HepG2 (cell line): Measurements from ENCODE around the gene ACCS. TPM values are rescaled to one million over a fixed set of nuclear protein-coding genes. Genes with fewer than 3 reads are reported as not detected.

Experiments used
- ATAC-seq: fragments of 200-7000 bp; cut with Tn5 transposase; 3 replicates; pipeline ENCODE4 v1.9.1; 2020; ENCODE audit warnings: mild to moderate bottlenecking, moderate library complexity
- BruUV-seq: library from RNA; stranded (reverse); fragments of 400-500 nt; replicated peaks from 2 replicates; lab custom pipeline; 2021; lab: Mats Ljungman, UMichigan
- CTCF ChIA-PET: fragments of 300-600 bp; formaldehyde crosslinking; extraction: SDS; loops from one replicate; lab custom pipeline; 2021; ENCODE audit warnings: low total read pairs, inconsistent platforms, low intra/inter-chr PET ratio; lab: Yijun Ruan, JAX
- POLR2A ChIA-PET: fragments of 350-600 bp; sonication (Branson Sonifier 250); formaldehyde crosslinking; loops from one replicate; lab custom pipeline; 2020; ENCODE audit warnings: antibody characterized with exemption, inconsistent platforms; lab: Yijun Ruan, JAX
- DNase-seq: peaks from one replicate; pipeline ENCODE4 v3.0.0-alpha.2; 2015; ENCODE audit warnings: low spot score
- FAIRE-seq: peaks from 3 replicates; lab custom pipeline; 2011; peaks lifted over from hg19 to GRCh38; lab: Jason Lieb, UNC
- H2AFZ ChIP-seq: one replicate; pipeline ENCODE4 v1.6.1; 2011; ENCODE audit warnings: low read length, inconsistent platforms
- H3K27ac ChIP-seq: fragments of 300-600 bp; 3 replicates; pipeline ENCODE4 v1.8.0; 2011; ENCODE audit warnings: mixed run types, mild to moderate bottlenecking, mixed read lengths, low read length, inconsistent platforms; ENCODE audit not compliant: insufficient read depth; ENCODE audit errors: extremely low read length
- H3K27me3 ChIP-seq, 2 experiments: fragments of 200-600 bp in 1 of 2; 2 replicates in 1 of 2; 3 replicates in 1 of 2; pipeline versions ENCODE4 v1.6.0 to v1.8.0; 2011; ENCODE audit warnings: low read length in 2 of 2, mild to moderate bottlenecking in 2 of 2, moderate library complexity in 2 of 2, inconsistent platforms in 1 of 2; ENCODE audit not compliant: insufficient read depth in 2 of 2, control insufficient read depth in 1 of 2
- H3K36me3 ChIP-seq, 2 experiments: fragments of 200-600 bp in 1 of 2; replicated peaks in 1 of 2; 2 replicates in 1 of 2; 3 replicates in 1 of 2; pipeline versions ENCODE4 v1.5.1 to v1.8.0; 2011; ENCODE audit warnings: low read length in 2 of 2, inconsistent platforms in 1 of 2; ENCODE audit not compliant: insufficient read depth in 2 of 2, control insufficient read depth in 1 of 2
- H3K4me1 ChIP-seq: 2 replicates; pipeline ENCODE4 v1.5.1; 2012; ENCODE audit warnings: low read length, inconsistent platforms; ENCODE audit not compliant: insufficient read depth
- H3K4me2 ChIP-seq: 2 replicates; pipeline ENCODE4 v1.6.0; 2011; ENCODE audit warnings: low read depth, low read length, inconsistent platforms
- H3K4me3 ChIP-seq, 3 experiments: fragments of 200-600 bp in 1 of 3; sonication (generic), shearing (Covaris generic) in 1 of 3; replicated peaks in 1 of 3; 2 replicates each; pipeline ENCODE4 v1.5.1; 2011 to 2016; ENCODE audit warnings: low read length in 3 of 3, inconsistent platforms in 2 of 3, low read depth in 2 of 3, mild to moderate bottlenecking in 2 of 3, control low read depth in 1 of 3, mixed read lengths in 1 of 3; ENCODE audit not compliant: insufficient read depth in 1 of 3
- H3K79me2 ChIP-seq: one replicate; pipeline ENCODE4 v1.6.1; 2011; ENCODE audit warnings: low read length, inconsistent platforms; ENCODE audit not compliant: insufficient read depth
- H3K9ac ChIP-seq: 2 replicates; pipeline ENCODE4 v1.6.0; 2011; ENCODE audit warnings: mild to moderate bottlenecking, low read depth, low read length, inconsistent platforms; ENCODE audit not compliant: insufficient read depth
- H3K9me3 ChIP-seq: 2 replicates; pipeline ENCODE4 v1.5.1; 2012; ENCODE audit warnings: mild to moderate bottlenecking, low read length
- H4K20me1 ChIP-seq: 2 replicates; pipeline ENCODE4 v1.6.0; 2011; ENCODE audit warnings: inconsistent platforms, mild to moderate bottlenecking, low read length, moderate library complexity; ENCODE audit not compliant: insufficient read depth
- CEBPG ChIP-seq: IDR thresholded peaks from 2 replicates; pipeline ENCODE4 v1.6.1; 2016
- DPF2 ChIP-seq: sonication (generic); formaldehyde crosslinking; IDR thresholded peaks from 2 replicates; pipeline ENCODE4 v1.4.0; 2020; ENCODE audit warnings: mild to moderate bottlenecking, low read depth, missing genetic modification reagents, borderline replicate concordance
- E2F1 ChIP-seq: sonication (generic); formaldehyde crosslinking; IDR thresholded peaks from 2 replicates; pipeline ENCODE4 v1.5.0; 2020; ENCODE audit warnings: missing genetic modification reagents
- ELK4 ChIP-seq: sonication (generic); formaldehyde crosslinking; IDR thresholded peaks from 2 replicates; pipeline ENCODE4 v1.9.0; 2021; ENCODE audit warnings: missing genetic modification reagents, borderline replicate concordance
- HOXA9 ChIP-seq: sonication (generic); formaldehyde crosslinking; IDR thresholded peaks from 2 replicates; pipeline ENCODE4 v1.8.1; 2022; ENCODE audit warnings: missing genetic modification reagents, mild to moderate bottlenecking, moderate library complexity, borderline replicate concordance
- IKZF4 ChIP-seq: sonication (generic); formaldehyde crosslinking; IDR thresholded peaks from 2 replicates; pipeline ENCODE4 v1.5.1; 2020; ENCODE audit warnings: borderline replicate concordance, mild to moderate bottlenecking, low read depth, missing genetic modification reagents; ENCODE audit errors: not compliant biosample characterization
- IRF2 ChIP-seq: IDR thresholded peaks from 2 replicates; pipeline ENCODE4 v1.6.1; 2018; ENCODE audit warnings: missing genetic modification reagents, missing compliant biosample characterization
- KDM5A ChIP-seq: fragments of 200-600 bp; sonication (generic); IDR thresholded peaks from 2 replicates; pipeline ENCODE4 v1.7.0; 2018; ENCODE audit warnings: antibody characterized with exemption, mild to moderate bottlenecking, low read length, borderline replicate concordance
- MIXL1 ChIP-seq: IDR thresholded peaks from 2 replicates; pipeline ENCODE4 v1.6.1; 2016
- NFKB2 ChIP-seq: sonication (generic); formaldehyde crosslinking; IDR thresholded peaks from 2 replicates; pipeline ENCODE4 v1.4.0; 2020; ENCODE audit warnings: missing genetic modification reagents, borderline replicate concordance
- PCBP1 ChIP-seq: fragments of 200-400 bp; formaldehyde crosslinking; IDR thresholded peaks from 2 replicates; pipeline ENCODE4 v1.6.1; 2017; ENCODE audit warnings: mild to moderate bottlenecking, low read depth, low read length, borderline replicate concordance
- SYNCRIP ChIP-seq: fragments of 200-400 bp; formaldehyde crosslinking; IDR thresholded peaks from 2 replicates; pipeline ENCODE4 v1.6.1; 2018; ENCODE audit warnings: mild to moderate bottlenecking, low read depth, low read length; ENCODE audit not compliant: insufficient read depth
- TBP ChIP-seq: sonication (generic); formaldehyde crosslinking; IDR thresholded peaks from 2 replicates; pipeline ENCODE4 v1.5.0; 2020; ENCODE audit warnings: missing genetic modification reagents
- ZBTB14 ChIP-seq: sonication (generic); formaldehyde crosslinking; IDR thresholded peaks from 2 replicates; pipeline ENCODE4 v1.4.0; 2020; ENCODE audit warnings: missing genetic modification reagents
- ZMAT5 ChIP-seq: sonication (generic); formaldehyde crosslinking; IDR thresholded peaks from 2 replicates; pipeline ENCODE4 v1.5.0; 2020; ENCODE audit warnings: mild to moderate bottlenecking, low read depth, missing genetic modification reagents, borderline replicate concordance
- ZMYM3 ChIP-seq: sonication (generic); formaldehyde crosslinking; IDR thresholded peaks from 2 replicates; pipeline ENCODE4 v1.5.1; 2020; ENCODE audit warnings: mild to moderate bottlenecking, missing genetic modification reagents
- ZNF281 ChIP-seq: sonication (generic); formaldehyde crosslinking; IDR thresholded peaks from 2 replicates; pipeline ENCODE4 v1.4.0; 2020; ENCODE audit warnings: missing genetic modification reagents, borderline replicate concordance
- ZNF556 ChIP-seq: sonication (generic); formaldehyde crosslinking; IDR thresholded peaks from 2 replicates; pipeline ENCODE4 v1.4.0; 2020; ENCODE audit warnings: mild to moderate bottlenecking, missing genetic modification reagents, borderline replicate concordance
- ZNF7 ChIP-seq: IDR thresholded peaks from 2 replicates; pipeline ENCODE4 v1.6.1; 2016; ENCODE audit warnings: missing biosample characterization, missing genetic modification reagents
- WGBS: methylation state at CpG from one replicate; pipeline ENCODE4 v1.1.6; 2017; ENCODE audit warnings: low lambda C conversion rate; 5-methylcytosine and 5-hydroxymethylcytosine counted together
- in situ Hi-C: cut with HindIII; loops from 2 replicates; pipeline ENCODE4 v1.10.0; 2017; ENCODE audit warnings: low pct_unique_long_range_greater_than_20kb; ENCODE audit not compliant: extremely low pct_ligation_motif_present
- intact Hi-C: fragments of 100-400 bp; cut with micrococcal nuclease; formaldehyde crosslinking; loops from one replicate; pipeline ENCODE4 v1.10.0; 2022; ENCODE audit not compliant: unreplicated experiment
- polyA plus RNA-seq, 8 experiments: library from polyadenylated mRNA; depleted of rRNA in 3 of 8; stranded (reverse) in 7 of 8; unstranded in 1 of 8; fragments of >200 nt; fragmentation: Illumina TruSeq in 4 of 8; extraction: Trizol in 4 of 8; gene quantifications; 2 replicates each; pipeline versions ENCODE4 v1.2.1 to v1.2.3, GENCODE V29; 2011 to 2016; ENCODE audit warnings: low read depth in 4 of 8, missing spikeins in 1 of 8, mixed read lengths in 1 of 8; ENCODE audit not compliant: insufficient read depth in 1 of 8
- total RNA-seq, 5 experiments: library from RNA; depleted of rRNA; stranded (reverse); fragments of >200 nt; fragmentation: Illumina TruSeq; extraction: Trizol; gene quantifications; 2 replicates each; pipeline ENCODE4 v1.2.3, GENCODE V29; 2016; ENCODE audit warnings: low read depth in 1 of 5

Gene ACCS
- total and polyA plus RNA-seq, 2 of the 13 experiments (the other 11 are each of a cell fraction or from before 2014, with no cell fraction given), result 0.55 to 0.59 TPM

- no peaks in the 10 kb centered on the region for H3K36me3 ChIP-seq
- H3K79me2 ChIP-seq, result no peaks in the 10 kb centered on the region
- no peaks in the 10 kb centered on the region for H3K9me3 ChIP-seq
- no peaks in the 10 kb centered on the region for H4K20me1 ChIP-seq
- H3K9ac ChIP-seq, result no peak overlapping the region
- no peak overlapping the region for H3K27ac ChIP-seq
- no peak overlapping the region for H3K4me2 ChIP-seq
- TF ChIP-seq DPF2 (CRISPR knock-in tag) (no peak), NFKB2 (CRISPR knock-in tag) (no peak), PCBP1 (no peak), ZNF556 (CRISPR knock-in tag) (no peak), ZNF7 (CRISPR knock-in tag) (no peak), ZMAT5 (CRISPR knock-in tag) (no peak), ELK4 (CRISPR knock-in tag) (no peak), SYNCRIP (no peak), IKZF4 (no peak), ZMYM3 (CRISPR knock-in tag) (no peak), ZBTB14 (CRISPR knock-in tag) (no peak), CEBPG (no peak), E2F1 (CRISPR knock-in tag) (no peak), MIXL1 (CRISPR knock-in tag) (no peak), IRF2 (CRISPR knock-in tag) (no peak), TBP (CRISPR knock-in tag) (no peak), HOXA9 (CRISPR knock-in tag) (no peak), ZNF281 (CRISPR knock-in tag) (no peak), KDM5A (no peak)
- ChIA-PET POLR2A (no interaction called here), CTCF (no interaction called here)
- 54% methylated on average over 4 of the region's 4 CpGs for WGBS
- in situ Hi-C loops (no loop called here), intact Hi-C loops (no loop called here)
- H3K4me1 ChIP-seq, result peaks cover under 1% of the 10 kb centered on the region; the same call in 1 of the 2 replicates
- no peak for FAIRE-seq
- H3K27me3 ChIP-seq, result no peaks in the 10 kb centered on the region
- ATAC-seq, result no peak
- BruUV-seq, result no TSS peak
- no peak overlapping the region for H3K4me3 ChIP-seq
- DNase-seq, result no peak
- H2AFZ ChIP-seq, result no peak overlapping the region
These were observed 22.3 kb downstream of the ACCS start for GRCh38 chr11:44088377-44088776.
